PC-9 (cell line): ENCODE measurements around the gene CAP2.

Source experiments
- CTCF ChIP-seq: fragments of 200-600 bp; sonication (generic); conservative IDR thresholded peaks from 2 replicates; pipeline ENCODE4 v1.6.1; 2017; ENCODE audit warnings: mixed run types, antibody characterized with exemption, mild to moderate bottlenecking, moderate library complexity
- EZH2 ChIP-seq: fragments of 200-600 bp; sonication (generic); IDR thresholded peaks from 2 replicates; pipeline ENCODE4 v1.8.0; 2017; ENCODE audit warnings: antibody characterized with exemption, low read depth

GRCh38 chr6:17391976-17392375, 1.4 kb upstream of the CAP2 start:
- TF ChIP-seq CTCF, result no peak
- TF ChIP-seq EZH2, result no peak
